Measurements from ENCODE around the gene AKR7A2. TPM values are rescaled to one million over a fixed set of nuclear protein-coding genes. Genes with fewer than 3 reads are reported as not detected.

Gene AKR7A2
- total RNA-seq, 2 experiments from 2014 or later: 11.1 to 11.8 TPM

DNA sequence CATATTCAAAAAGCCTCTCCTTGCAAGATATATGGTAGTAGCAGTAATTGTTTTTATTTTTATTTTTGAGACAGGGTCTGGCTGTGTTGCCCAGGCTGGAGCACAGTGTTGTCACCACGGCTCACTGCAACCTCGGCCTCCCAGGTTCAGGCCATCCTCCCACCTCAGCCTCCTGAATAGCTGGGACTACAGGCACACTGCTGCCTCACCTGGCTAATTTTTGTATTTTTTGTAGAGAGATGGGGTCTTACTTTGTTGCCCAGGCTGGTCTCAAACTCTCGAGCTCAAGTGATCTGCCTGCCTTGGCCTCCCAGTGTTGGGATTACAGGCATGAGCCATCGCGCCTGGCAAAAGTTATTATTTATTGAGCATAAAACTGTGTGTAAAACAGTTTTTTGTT lies 38.6 kb upstream of the AKR7A2 start:
- H3K27ac Mint-ChIP-seq: no peak overlapping the region
- Histone ChIP-seq H3K27me3 (ENCODE audit: control insufficient read depth in 1 of 2, insufficient read depth in 2 of 2, low read length in 2 of 2) (no peaks in the 10 kb centered on the region), H3K27ac (ENCODE audit: low read depth in 1 of 2, low read length in 2 of 2) (no peak overlapping the region), H3K9me3 (ENCODE audit: control insufficient read depth in 1 of 2, insufficient read depth in 1 of 2, low read length in 2 of 2) (no peaks in the 10 kb centered on the region), H3K36me3 (ENCODE audit: insufficient read depth, low read length) (peaks cover 79% of the 10 kb centered on the region), H3K4me3 (ENCODE audit: low read length) (no peak overlapping the region), H3K4me1 (ENCODE audit: insufficient read depth, low read length) (no peaks in the 10 kb centered on the region)
- CTCF ChIA-PET: interaction anchor here (0.7 kb wide), 1 partner anchor 181 kb away, joined by 3 read pairs; no protein-coding TSS in a partner anchor
- H3K4me1 Mint-ChIP-seq (ENCODE audit: low read depth): no peaks in the 10 kb centered on the region
- no peak for TF ChIP-seq CTCF (IDR thresholded peaks at IDR 0.05)
- intact Hi-C loops (cut with DNase I, micrococcal nuclease): no loop called here
- no peaks in the 10 kb centered on the region for H3K27me3 Mint-ChIP-seq
- no peak overlapping the region for H3K4me3 Mint-ChIP-seq
- DNase-seq (no peak), ATAC-seq (ENCODE audit: poor library complexity) (no peak)
- POLR2A ChIA-PET: interaction anchor here (0.7 kb wide), 1 partner anchor 433 kb away, joined by 3 read pairs; no protein-coding TSS in a partner anchor
- peaks cover 84% of the 10 kb centered on the region for H3K36me3 Mint-ChIP-seq (ENCODE audit: low read depth)
- no peaks in the 10 kb centered on the region for H3K9me3 Mint-ChIP-seq

DNA sequence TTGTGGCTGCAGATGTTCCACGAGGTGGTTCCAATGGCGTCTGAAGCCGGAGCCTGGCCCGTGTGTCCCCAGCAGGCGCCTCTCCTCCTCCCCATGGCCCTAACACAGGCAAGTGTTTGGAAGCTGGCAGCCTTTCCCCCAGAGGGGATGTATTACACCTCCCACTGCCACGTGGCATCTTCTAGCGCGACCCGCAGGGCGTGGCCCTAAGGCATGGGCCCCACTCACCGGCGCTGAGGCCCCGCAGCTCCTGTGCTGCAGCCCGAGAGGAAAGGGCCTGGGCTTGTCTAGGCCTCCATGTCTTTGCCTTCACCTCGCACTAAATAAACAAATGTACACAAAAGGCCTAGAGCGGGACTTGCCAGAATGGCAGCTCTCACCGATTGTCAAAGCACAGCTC lies 38.1 kb upstream of the AKR7A2 start:
- H3K4me1 Mint-ChIP-seq (ENCODE audit: low read depth): no peaks in the 10 kb centered on the region
- CTCF ChIA-PET: interaction anchor here (0.7 kb wide), 1 partner anchor 180 kb away, joined by 3 read pairs; no protein-coding TSS in a partner anchor
- TF ChIP-seq CTCF (IDR thresholded peaks at IDR 0.05): no peak

DNA sequence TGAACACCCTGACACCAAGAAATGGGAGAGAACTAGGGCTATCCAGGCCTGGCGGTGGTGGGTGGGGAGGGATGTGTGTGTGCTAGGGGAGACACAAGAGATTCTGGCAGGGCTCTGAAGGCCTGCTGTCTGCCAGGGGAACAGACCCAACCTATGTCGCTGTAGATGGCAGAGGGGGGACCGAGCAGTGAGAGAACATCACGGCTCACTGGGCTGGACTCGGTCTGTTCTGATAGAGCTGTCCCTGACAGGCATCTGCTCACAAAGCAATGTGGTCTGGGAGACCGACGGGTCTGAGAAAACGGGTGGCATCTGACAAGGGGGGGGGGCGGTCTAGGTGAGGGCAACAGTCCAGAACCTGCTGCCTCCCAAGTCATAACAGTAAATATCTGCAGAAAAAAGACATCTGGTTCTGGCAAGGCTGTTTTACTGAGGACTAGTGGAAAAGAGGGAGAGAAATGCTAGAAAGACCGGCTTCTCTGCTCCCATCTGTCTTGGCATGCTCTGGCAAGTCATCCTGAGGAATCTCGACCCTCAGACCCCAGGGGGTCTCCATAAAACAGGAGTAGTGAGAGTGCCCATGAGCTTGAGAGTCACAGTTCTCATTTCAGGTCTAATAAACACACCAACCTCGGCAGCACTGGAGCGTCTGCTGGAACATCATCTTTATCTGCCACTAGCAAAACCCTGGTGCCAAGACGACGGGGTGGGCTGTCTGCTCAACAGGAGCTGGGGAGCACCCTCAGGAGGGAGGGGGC lies 36.7 kb upstream of the AKR7A2 start:
- Mint-ChIP-seq H3K36me3 (ENCODE audit: low read depth) (peaks cover 81% of the 10 kb centered on the region), H3K4me3 (no peak overlapping the region), H3K9me3 (no peaks in the 10 kb centered on the region), H3K27ac (peak overlapping the region; percentile 51), H3K27me3 (no peaks in the 10 kb centered on the region), H3K4me1 (ENCODE audit: low read depth) (no peaks in the 10 kb centered on the region)
- Histone ChIP-seq H3K4me1 (ENCODE audit: insufficient read depth, low read length) (no peaks in the 10 kb centered on the region), H3K27ac (ENCODE audit: low read depth in 1 of 2, low read length in 2 of 2) (no peak overlapping the region), H3K9me3 (ENCODE audit: control insufficient read depth in 1 of 2, insufficient read depth in 1 of 2, low read length in 2 of 2) (no peaks in the 10 kb centered on the region), H3K27me3 (ENCODE audit: control insufficient read depth in 1 of 2, insufficient read depth in 2 of 2, low read length in 2 of 2) (no peaks in the 10 kb centered on the region), H3K36me3 (ENCODE audit: insufficient read depth, low read length) (peaks cover 80% of the 10 kb centered on the region), H3K4me3 (ENCODE audit: low read length) (no peak overlapping the region)
- ATAC-seq (ENCODE audit: poor library complexity) (no peak), DNase-seq (no peak)
- CTCF ChIA-PET: no interaction called here
- POLR2A ChIA-PET: no interaction called here
- intact Hi-C loops (cut with DNase I, micrococcal nuclease): no loop called here
- no peak for TF ChIP-seq CTCF (IDR thresholded peaks at IDR 0.05)

More for the DNA sequence above, 38.1 kb upstream of the AKR7A2 start:
- ATAC-seq (ENCODE audit: poor library complexity): no peak
- POLR2A ChIA-PET: no interaction called here
- Histone ChIP-seq H3K4me1 (ENCODE audit: insufficient read depth, low read length) (no peaks in the 10 kb centered on the region), H3K27ac (ENCODE audit: low read depth in 1 of 2, low read length in 2 of 2) (no peak overlapping the region), H3K9me3 (ENCODE audit: control insufficient read depth in 1 of 2, insufficient read depth in 1 of 2, low read length in 2 of 2) (no peaks in the 10 kb centered on the region), H3K36me3 (ENCODE audit: insufficient read depth, low read length) (peaks cover 80% of the 10 kb centered on the region), H3K4me3 (ENCODE audit: low read length) (no peak overlapping the region), H3K27me3 (ENCODE audit: control insufficient read depth in 1 of 2, insufficient read depth in 2 of 2, low read length in 2 of 2) (no peaks in the 10 kb centered on the region)
- Mint-ChIP-seq H3K9me3 (no peaks in the 10 kb centered on the region), H3K36me3 (ENCODE audit: low read depth) (peaks cover 83% of the 10 kb centered on the region), H3K27me3 (no peaks in the 10 kb centered on the region), H3K4me3 (no peak overlapping the region), H3K27ac (no peak overlapping the region)
- no peak for DNase-seq
- intact Hi-C loops (cut with DNase I, micrococcal nuclease): no loop called here
